Measurements from ENCODE around the gene NXF1.

NXF1 gene

DNA sequence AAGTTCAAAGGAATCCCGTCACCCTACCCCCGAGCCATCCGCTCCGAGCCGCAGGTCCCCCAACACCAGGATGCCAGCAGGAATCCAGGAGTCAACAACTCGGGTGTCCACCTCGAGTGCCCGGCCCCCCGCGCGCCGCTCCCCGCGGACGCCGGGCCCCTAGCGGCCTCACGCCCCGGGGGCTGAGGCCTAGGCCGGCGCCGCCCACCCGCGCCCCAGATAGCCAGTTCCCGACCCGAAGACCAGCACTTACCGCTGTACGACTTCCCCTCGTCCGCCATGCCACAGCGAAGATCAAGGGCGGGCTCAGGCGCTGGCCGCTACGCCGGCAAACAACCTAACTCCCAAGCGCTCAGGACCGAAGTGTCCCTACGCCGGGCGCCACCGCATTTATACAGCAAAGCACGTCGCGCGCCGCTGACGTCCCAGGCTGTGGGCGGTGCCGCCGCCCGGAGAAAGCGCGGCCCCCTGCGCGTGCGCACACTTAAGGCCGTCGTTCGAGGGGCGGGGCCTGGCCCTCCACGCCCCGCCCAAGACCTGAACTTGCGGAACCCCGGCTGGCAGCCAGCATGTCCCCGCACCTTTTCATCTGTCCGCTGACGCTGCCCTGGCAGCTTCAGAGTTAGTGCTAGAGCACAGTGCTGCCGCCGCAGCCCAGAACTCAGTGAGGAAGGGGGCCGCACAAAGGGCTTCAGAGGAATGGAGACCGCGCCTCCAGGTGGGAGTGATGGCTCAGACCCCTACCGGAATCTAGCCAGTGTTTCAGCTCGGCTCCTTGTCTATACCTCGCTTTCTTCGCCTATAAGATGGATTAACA lies at the start of gene NXF1:
NXF1 (minus strand) TSS at position 365 of the 817 bp plus-strand sequence; CDS start at position 281, 84 bp downstream.
- no peaks in the 10 kb centered on the region for H3K27me3 ChIP-seq
- H3K36me3 ChIP-seq: peaks cover 34% of the 10 kb centered on the region
- no peaks in the 10 kb centered on the region for H3K9me3 ChIP-seq
- peak within 1 kb of the TSS; percentile 73 to 87 for H3K4me3 ChIP-seq (ENCODE audit: low read depth in 1 of 2, low read length in 1 of 2)
- H3K27ac ChIP-seq: peak within 1 kb of the TSS; percentile 95
- TF ChIP-seq, protein P1, sequence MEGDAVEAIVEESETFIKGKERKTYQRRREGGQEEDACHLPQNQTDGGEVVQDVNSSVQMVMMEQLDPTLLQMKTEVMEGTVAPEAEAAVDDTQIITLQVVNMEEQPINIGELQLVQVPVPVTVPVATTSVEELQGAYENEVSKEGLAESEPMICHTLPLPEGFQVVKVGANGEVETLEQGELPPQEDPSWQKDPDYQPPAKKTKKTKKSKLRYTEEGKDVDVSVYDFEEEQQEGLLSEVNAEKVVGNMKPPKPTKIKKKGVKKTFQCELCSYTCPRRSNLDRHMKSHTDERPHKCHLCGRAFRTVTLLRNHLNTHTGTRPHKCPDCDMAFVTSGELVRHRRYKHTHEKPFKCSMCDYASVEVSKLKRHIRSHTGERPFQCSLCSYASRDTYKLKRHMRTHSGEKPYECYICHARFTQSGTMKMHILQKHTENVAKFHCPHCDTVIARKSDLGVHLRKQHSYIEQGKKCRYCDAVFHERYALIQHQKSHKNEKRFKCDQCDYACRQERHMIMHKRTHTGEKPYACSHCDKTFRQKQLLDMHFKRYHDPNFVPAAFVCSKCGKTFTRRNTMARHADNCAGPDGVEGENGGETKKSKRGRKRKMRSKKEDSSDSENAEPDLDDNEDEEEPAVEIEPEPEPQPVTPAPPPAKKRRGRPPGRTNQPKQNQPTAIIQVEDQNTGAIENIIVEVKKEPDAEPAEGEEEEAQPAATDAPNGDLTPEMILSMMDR (IDR thresholded peaks at IDR 0.05): peak; percentile 66
- peaks cover 47 to 48% of the 10 kb centered on the region in 2 experiments for H3K4me1 ChIP-seq (ENCODE audit: control insufficient read depth in 1 of 2, insufficient read depth in 1 of 2, low read depth in 1 of 2, low read length in 1 of 2)

DNA sequence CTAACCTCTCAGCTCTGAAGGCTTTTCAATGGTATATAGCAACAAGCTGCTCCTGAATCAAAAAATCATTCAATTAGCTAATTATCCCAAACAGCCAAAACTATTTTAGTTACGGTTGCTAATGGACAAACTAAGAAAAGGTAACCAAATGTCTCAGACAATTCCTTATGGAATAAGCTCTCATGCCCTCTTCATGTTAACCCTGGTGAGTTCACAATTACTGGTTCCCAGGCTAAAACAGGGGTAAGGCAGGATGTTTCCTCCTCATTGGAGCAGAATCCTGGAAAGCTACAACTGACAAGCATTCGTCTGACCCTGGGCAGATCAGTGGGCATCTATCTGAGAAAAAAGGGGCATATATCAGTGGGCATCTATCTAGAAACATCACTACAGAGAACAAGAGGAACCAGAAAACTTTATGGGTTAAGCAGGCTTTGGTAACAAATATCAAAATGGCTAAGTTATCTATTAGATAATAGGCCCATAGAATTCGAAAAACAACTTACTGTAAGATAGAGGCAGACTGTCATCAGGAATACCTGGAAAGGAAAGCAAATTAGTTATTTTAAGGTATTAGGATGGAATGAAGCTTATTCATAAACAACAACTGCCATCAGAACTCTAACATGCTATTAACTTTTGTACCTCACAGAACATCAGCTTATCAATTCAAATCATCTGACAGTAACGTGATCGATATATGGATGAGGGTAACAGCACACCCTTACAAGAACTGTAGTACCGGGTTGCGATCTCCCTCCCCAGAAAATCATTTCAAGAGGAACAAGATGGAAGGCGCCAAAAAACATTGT lies 49.0 kb upstream of the NXF1 start:
- no peaks in the 10 kb centered on the region for H3K27me3 ChIP-seq
- no peaks in the 10 kb centered on the region for H3K9me3 ChIP-seq
- peaks cover 7% of the 10 kb centered on the region for H3K36me3 ChIP-seq
- peak overlapping the region in 1 of 2 experiments; percentile 61 for H3K4me3 ChIP-seq (ENCODE audit: low read depth in 1 of 2, low read length in 1 of 2)
- peaks cover 26 to 34% of the 10 kb centered on the region in 2 experiments for H3K4me1 ChIP-seq (ENCODE audit: control insufficient read depth in 1 of 2, insufficient read depth in 1 of 2, low read depth in 1 of 2, low read length in 1 of 2)
- TF ChIP-seq, protein P1 (IDR thresholded peaks at IDR 0.05): no peak
- peak overlapping the region; percentile 75 for H3K27ac ChIP-seq

DNA sequence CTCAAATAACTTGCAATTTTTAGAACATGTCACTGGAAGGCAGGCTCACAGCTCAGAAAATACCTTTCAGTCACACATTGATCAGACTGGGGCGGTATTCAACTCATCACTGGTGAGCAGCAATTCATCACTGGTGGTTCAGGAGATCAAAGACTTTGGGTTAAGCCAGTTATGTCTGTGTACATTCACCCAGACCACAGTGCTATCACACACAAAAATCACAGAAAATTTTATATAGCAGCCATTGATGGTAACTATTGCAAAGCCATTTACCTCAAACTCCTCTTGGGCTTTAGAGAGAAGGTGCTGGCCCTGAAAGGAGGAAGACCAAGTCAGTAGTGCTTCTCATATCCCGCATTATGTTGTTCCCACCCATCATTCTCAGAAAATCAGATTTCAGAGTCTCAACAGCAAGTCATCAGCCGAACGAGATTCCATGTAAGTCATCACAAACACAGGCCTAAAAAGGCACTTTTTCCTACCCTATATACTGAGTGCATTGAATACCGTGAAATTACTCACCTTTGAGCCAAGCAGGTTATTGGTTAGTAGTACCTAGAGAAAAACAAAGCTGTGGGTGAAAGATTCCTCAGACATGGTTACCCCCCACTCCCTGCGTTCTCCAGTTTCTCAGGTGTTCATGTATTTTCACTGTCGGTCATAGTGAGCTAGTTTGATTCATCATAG lies 48.2 kb upstream of the NXF1 start:
- TF ChIP-seq, protein P1 (IDR thresholded peaks at IDR 0.05): no peak
- H3K4me3 ChIP-seq (ENCODE audit: low read depth in 1 of 2, low read length in 1 of 2): no peak overlapping the region

DNA sequence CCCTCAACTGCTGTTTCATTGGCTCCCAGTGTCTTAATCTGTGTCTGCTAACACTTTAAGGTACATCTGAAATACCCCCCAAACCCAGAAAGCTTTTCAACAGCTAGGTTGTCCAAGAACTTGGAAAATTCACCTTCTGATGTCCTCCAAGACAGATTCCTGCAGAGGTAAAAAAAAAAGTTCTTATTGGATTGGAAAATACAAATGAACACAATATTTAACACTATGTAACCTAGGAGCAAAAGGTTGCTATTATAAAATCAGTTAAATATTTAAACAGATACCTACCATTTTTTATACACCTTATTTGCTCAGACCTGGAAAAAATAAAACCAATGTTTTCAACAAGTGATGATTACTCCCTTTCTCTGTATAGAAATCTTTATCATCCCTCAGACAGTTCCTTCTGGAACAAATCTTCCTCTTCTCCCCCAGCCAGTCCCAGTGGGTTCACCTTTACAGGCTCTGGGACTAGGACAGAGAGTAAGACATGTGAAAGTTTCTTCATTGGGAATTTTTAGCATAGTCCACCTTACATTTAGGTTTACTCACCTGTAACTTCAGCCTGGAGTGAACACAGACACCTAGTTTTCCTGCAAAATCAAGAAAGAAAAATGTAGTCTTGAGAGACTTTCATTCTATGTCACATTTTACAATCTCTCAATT lies 47.4 kb upstream of the NXF1 start:
- Histone ChIP-seq H3K27ac (peak overlapping the region; percentile 33), H3K4me3 (ENCODE audit: low read depth in 1 of 2, low read length in 1 of 2) (no peak overlapping the region), H3K36me3 (peaks cover 7% of the 10 kb centered on the region), H3K9me3 (no peaks in the 10 kb centered on the region), H3K27me3 (no peaks in the 10 kb centered on the region), H3K4me1 (ENCODE audit: control insufficient read depth in 1 of 2, insufficient read depth in 1 of 2, low read depth in 1 of 2, low read length in 1 of 2) (peaks cover 26 to 34% of the 10 kb centered on the region in 2 experiments)
- TF ChIP-seq, protein P1 (IDR thresholded peaks at IDR 0.05): no peak

More for the DNA sequence above, 48.2 kb upstream of the NXF1 start:
- Histone ChIP-seq H3K36me3 (peaks cover 7% of the 10 kb centered on the region), H3K9me3 (no peaks in the 10 kb centered on the region), H3K27me3 (no peaks in the 10 kb centered on the region), H3K4me1 (ENCODE audit: control insufficient read depth in 1 of 2, insufficient read depth in 1 of 2, low read depth in 1 of 2, low read length in 1 of 2) (peaks cover 26 to 34% of the 10 kb centered on the region in 2 experiments), H3K27ac (no peak overlapping the region)

All from neutrophil (primary cell).